Esophagus mucosa (tissue), 1 donor: ENCODE results near the gene CCSAP. TPM values are rescaled to one million over a fixed set of nuclear protein-coding genes. Genes with fewer than 3 reads are reported as not detected.
"Not testable (repeated sequence)": the region's sequence is repeated elsewhere in the genome, so short reads cannot be mapped to it uniquely, and the experiment has no call there.

Source experiments
- ATAC-seq: fragments of 200-7000 bp; cut with Tn5 transposase; one replicate; pipeline ENCODE4 v1.9.1; 2020
- total RNA-seq: library from RNA; stranded (reverse); gene quantifications from one replicate; pipeline ENCODE4 v1.2.4, GENCODE V29; 2023
- donor health status: DM: yes; HTN: yes; CAD: no.

CCSAP gene
- total RNA-seq, 1 donor from 2014 or later, result 3.0 TPM

DNA sequence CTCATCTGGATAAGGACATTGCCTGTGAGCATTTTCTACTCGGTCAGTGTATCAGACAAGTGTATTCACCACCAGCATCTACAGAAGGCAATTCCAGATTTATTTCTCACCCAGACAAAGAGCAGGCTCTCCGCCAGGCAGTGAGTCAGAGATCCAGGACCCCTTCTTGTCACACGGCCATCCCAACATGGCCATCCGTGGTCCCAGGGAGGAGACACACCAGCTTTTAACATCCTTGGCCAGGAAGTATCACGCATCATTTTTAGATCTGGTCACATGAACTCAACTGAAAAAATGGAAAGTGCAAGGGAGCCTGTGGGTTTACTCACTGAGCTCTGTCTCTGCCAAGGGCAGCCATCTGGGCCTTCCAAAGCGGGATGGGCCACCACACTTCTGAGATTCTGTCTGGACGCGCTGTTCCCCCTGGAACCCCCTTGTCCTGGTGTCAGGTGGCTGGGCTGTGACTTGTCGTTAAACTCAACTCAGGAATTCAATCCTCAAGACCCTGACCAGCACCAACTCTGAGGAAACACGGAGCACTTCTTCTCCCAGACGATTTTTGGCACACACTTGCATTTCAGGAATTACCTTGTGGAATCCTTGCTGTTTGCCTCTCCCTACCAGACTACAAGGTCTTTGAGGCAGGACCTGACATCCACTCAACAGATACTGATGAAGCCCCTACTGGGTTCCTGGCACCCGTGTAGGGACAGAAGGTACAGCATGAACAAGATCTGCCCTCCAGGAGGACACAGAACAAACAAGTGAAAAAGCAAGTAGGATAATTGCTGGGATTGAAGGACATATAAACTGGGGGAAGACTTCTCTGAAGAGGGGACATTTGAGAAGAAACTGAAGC is 21.6 kb upstream of the CCSAP start:
- no peak for ATAC-seq

DNA sequence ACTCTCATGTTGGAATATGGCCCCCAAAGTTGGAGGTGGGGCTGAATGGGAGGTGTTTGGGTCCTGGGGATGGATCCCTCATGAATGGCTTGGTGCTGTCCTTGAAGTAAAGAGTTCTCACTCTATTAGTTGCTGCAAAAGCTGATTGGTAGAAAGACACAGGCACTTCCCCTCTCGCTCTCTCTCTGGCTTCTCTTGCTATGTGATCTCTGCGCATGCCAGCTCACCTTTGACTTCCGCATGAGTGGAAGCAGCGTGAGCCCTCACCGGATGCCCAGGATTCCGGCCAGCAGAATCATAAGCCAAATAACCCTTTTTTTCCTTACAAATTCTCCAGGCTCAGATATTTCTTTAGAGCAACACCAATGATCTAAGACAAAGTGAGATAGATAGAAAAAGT is 20.9 kb upstream of the CCSAP start:
- ATAC-seq, result no peak

DNA sequence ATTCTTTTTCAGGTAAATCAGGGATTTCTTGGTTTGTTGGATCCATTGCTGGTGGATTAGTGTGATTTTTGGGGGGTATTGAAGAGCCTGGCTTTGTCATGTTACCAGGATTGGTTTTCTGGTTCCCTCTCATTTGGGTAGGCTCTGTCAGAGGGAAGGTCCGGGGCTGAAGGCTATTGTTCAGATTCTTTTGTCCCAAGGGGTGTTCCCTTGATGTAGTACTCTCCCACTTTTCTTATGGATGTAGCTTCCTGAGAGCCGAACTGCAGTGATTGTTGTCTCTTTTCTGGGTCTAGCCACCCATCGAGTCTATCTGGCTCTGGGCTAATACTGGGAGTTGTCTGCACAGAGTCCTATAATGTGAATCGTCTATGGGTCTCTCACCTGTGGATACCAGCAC is 17.6 kb upstream of the CCSAP start:
- no peak for ATAC-seq

DNA sequence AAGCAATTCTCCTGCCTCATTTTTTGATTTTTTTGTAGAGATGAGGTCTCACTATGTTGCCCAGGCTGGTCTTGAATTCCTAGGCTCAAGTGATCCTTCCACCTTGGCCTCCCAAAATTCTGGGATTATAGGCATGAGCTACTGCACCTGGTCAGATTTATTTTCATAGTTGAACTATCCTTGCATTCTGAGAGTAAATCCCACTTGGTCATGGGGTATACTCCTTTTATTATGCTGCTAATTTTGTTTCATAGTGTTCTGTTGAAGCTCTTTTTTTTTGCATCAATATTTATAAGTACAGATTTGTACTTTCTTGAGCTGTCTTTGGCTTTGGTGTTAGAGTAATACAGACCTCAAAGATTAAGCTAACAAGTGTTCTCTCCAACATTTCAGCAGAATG is 12.8 kb upstream of the CCSAP start:
- ATAC-seq, result no peak

DNA sequence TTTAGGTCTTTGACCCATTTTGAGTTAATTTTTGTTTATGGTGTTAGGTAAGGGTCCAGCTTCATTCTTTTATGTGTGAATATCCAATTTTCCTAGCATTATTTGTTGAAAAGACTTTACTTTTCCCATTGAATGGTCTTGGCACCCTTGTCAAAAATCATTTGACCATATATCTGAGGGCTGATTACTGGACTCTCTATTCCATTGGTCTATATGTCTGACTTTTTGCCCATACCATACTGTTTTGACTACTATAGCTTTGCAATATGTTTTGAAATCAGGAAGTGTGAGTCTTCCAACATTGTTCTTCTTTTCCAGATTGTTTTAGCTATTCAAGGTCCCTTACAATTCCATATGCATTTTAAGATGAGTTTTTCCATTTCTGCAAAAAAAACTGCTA is 11.4 kb upstream of the CCSAP start:
- ATAC-seq, result no peak

DNA sequence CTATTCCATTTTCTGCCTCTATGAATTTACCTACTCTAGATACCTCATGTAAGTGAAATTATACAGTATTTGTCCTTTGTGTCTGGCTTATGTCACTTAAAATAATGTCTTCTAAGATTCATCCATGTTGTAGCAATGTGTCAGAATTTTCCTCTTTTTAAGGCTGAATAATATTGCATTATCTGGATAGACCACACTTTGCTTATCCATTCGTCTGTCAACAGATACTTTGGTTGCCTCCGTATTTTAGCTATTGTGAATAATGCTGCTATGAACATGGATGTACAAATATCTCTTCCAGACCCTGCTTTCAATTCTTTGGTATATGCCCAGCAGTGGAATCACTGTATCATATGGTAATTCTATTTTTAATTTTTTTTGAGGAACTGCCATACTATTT is 10.1 kb upstream of the CCSAP start:
- no peak for ATAC-seq

DNA sequence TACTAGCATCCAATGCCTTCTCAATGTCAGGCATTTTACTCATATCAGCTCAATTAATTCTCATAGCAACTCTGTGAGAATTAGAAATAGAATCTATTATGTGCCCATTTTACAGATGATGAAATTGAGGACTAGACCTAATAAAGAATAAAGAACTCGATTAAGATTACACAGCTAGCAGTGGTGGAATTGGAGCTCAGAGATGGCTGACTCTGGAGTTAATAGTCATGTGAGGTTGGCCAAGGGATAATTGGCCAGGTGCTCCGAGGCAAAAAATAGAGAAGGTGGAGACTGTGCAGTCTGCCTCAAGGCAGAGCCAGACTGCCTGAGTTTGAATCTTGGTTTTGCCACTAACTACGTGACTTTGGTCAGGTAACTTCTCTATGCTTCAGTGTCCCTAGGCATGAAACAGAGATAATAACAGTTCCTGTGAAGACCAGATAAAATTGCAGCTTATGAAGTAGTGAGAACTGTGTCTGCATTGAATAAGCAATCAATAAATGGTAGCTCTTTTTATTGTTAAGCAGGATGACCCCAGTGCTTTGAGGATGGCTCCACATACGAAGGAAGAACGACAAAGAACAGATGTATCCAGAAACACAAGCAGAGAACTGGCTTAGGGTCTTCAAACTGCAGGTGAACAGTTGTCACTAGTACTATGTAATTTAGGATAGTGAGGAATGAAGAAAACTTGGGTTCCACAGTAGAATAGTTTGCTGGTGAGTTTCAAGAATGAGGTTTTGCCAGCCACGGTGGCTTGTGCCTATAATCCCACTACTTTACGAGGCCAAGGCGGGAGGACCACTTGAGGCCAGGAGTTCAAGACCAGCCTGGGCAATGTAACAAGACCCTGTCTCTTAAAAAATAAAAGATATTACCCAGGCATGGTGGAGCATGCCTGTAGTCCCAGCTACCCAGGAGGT is 6.9 kb upstream of the CCSAP start:
- no peak for ATAC-seq

DNA sequence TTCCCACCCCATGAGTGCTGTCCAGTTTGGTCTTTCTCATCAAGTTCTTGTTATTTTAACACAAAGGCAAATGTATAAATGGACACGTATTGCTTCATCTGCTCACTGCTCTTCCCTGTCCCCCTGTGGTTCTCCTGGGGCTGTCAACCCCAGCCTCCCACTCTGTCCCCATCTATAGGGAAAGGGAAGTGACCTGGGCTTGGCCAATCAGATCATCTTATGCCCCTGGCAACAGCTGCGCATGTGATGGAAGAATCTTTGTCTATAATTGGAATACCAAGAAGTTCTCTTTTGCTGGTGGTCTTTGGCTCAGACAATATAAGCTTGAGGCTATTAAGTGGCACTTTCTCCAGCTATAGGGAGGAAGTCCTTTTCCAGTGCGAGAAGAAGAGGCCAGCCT is 4.7 kb upstream of the CCSAP start:
- no peak for ATAC-seq

DNA sequence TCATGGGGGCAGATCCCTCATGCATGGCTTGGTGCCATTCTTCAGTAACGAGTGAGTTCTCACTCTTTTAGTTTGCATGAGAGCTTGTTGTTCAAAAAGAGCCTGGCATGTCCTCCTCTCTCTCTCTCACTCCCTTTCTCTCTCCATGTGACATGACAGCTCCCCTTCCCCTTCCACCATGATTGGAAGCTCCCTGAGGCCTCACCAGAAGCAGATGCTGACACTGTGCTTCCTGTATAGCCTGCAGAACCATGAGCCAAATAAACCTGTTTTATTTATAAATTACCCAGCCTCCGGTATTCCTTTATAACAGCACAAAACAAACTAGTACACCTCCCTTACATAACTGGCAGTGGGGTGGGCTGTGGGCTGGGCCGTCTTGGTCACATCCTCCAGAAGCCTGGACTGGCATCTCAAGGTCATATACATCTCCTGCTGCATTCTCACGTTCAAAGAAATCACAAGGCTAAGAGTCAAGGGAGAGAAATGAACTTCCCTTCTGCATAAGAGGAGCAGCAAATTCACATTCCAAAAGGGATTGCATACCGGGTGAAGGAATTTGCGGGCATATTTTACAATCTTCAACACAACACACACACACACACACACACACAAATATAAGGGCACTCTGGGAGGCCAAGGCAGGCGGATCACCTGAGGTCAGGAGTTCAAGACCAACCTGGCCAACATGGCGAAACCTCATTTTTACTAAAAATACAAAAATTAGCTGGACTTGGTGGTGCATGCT is 2.3 kb upstream of the CCSAP start:
- no peak for ATAC-seq

DNA sequence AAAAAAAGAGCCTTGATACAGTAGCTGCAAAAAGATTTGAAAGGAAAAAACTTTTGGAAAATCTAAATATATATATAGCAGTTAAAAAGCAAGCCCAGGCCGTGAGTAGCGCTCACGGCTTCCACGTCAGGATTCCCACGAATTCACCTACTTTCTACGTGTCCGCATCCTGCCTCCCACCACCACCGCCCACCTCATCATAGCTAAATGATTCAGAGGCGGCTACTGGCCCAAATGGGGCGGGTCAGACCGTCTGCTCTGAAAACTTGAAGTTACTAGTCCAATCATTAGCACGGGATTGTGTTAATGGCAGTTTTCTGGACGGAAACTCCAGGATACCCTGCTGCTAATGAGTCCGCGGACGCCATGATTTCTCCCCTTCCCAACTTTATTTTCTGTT is 1.3 kb upstream of the CCSAP start:
- ATAC-seq, result no peak

DNA sequence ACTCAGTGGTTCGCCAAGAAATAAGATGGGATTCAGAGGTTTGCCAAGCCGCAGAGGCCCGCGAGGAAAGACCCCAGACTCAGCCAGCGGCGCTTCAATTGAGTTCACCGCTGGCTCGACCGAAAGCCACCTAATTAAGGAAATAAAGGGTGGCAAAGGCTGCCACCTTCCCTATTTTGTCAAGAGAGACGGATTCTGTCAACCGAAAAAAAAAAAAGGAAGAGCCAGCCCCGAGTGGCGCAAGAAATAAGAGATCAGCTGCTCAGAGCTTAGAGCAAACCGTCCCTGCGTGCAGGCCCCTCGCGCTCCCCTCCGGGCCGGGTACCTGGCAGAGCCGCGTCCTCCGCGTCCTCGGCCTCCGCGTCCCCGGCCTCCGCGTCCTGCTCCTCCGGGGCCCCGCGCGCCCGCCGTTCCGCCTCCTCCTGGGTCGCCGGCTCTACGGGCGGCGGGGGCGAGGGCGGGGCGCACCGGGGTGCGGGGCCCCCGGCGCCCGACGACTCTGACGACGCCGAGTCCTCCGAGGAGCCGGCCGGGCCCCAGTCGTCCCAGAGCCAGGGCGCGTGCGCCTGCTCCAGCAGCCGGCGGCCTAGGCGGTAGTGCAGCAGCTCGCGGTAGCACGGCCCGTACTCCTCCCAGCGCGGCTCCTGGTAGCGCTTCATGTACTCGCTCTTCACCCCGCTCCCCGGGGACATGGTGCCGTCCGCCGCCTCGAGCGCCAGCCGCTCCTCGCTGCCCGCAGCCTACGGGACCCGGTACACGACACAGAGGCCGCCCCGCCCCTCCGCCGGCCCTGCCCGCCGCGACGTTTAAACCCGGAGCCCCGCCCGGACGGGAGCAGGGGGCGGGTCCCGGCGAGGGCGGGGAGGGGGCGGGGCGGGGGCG is 832 bp downstream of the CCSAP start:
- peak; percentile 97 for ATAC-seq

DNA sequence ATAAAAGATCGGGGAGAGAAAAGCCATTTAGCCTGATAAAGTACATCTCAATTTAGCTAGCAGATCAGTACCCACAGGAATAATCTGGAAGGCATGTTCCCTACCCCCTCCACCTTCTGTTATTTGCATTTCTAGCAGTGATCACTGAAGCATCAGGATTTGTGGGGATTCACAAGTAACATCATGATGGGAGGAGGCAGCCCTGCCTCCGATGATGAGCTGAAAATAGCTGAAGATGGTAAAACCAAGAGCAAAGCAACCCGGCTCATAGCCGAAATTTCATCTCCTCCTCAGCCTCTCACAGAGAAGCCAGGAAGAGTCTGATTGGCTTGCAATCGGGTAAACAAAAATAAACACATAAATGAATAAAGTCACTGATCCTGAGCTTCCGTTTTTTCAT is 2.4 kb downstream of the CCSAP start:
- ATAC-seq, result no peak

DNA sequence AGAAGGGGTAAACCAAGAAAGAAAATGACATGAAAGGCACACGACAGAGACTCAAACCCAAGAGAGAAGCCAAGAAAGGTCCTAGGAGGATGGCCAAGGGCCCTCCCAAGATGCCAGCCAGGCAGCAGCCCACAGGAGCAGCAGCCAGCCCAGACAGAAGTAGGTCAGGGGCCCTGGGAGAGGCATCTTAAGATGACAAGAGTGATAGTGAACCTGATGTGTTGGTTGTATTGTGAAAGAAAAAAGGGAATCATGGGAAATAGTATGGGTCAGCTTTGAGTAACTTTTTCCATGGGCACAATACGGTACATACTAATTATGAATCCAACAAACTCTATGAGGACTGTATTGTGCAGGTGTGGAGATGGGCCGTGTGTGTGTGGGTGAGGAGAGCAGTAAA is 3.3 kb downstream of the CCSAP start:
- no peak for ATAC-seq

DNA sequence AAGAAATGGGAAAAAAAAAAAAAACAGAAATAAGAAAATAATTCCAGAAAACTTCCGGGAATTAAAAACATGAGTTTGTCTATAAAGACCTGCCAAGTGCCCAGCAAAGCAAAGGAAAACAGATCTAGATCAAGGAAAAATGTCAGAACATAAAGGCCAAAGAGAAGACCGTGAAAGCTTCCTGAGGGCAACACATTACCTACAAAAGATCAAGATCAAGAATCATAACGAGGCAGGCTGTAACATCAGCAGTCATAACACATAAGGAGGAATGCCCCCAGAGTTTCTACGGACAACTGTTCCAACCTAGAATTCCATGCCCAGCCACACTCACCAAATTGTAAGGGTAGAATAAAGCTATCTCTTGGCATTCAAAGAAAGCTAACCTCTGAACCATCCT is 3.8 kb downstream of the CCSAP start:
- no peak for ATAC-seq

DNA sequence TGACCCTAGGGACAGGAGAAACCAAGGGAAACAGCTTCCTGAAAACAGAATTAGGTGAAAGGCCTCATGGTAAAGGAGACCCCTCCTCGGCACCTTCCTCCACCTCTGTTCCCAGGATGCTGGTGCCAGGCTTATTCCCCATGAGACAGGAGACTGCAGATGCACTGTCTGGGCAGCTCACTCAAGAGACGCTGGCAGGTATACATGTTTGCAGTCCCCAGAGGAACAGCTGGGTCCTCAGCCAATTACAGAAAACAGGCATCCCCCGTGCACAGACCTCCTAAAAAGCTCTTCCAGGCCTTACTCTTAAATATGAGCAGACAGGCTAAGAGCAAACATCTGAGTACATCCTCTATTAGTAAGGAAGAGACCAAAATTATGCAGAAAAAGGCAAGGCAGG is 6.5 kb downstream of the CCSAP start:
- ATAC-seq, result no peak

DNA sequence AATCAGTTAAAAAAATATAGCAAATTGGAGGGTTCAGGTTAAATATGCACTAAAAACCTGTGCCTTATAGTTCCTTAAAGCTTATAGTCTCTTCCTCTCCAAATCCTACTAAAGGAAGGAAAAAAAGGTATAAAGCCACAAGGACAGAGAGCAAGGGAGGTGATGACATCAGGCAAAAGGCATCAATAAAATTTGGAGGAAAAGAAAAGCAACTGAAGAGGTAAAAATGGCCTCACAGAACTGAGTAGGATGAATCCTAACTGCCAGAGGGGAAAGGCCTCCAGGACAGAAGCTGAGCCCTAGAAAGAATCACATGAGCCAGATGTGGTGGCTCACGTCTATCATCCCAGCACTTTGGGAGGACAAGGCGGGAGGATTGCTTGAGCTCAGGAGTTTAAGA is 8.1 kb downstream of the CCSAP start:
- no peak for ATAC-seq

DNA sequence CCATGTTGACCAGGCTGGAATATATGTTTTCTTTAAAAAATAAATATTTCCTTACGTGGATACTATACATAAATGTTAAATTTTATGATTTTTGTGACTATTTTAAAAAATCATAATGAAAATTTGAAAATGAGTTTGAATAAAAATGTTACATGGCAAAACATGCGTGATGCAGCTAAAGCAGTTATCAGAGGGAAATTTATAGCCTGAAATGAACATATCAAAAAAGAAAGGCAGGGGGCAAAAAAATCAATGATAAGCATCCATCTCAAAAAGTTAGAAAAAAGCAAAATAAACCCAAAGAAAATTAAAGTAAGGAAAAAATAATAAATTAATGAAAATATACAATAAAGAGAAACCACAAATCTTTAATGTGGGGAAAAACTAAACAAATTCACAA is 8.6 kb downstream of the CCSAP start:
- ATAC-seq, result no peak

DNA sequence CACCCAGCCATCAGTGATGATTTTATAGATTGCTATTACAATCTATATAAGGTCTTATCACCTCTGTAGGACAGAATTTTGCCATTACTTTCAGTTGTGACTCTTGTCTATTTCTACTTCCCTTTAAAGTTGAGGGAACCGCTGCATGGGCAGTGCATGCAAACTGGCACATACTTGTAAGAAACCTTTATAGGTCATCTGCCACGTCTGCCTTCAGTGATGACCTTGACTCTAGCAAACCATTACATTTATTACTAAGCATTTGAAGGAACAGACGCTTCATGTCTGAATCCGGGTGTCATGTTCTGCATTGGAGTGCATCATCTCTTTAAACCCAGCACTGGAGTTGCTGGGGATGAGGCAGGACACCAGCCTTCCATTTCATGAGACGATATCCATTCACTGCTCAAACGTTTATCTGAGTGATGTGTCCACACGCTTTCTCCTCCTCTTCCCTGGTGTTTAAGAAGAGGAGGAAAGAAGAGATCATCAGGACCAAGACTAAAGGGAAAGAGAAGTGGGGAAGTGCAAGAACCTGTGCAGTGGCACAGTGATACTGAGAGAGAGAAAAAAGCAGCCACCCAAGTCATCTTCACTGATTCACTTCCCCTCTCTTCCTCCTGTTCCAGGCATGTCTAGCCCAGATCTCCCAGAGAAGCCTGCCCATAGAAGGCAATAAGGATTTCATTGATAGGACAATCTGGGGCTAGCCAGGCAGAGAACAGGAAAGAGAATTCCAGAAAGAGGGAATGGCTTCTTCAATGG is 14.1 kb downstream of the CCSAP start:
- no peak for ATAC-seq

DNA sequence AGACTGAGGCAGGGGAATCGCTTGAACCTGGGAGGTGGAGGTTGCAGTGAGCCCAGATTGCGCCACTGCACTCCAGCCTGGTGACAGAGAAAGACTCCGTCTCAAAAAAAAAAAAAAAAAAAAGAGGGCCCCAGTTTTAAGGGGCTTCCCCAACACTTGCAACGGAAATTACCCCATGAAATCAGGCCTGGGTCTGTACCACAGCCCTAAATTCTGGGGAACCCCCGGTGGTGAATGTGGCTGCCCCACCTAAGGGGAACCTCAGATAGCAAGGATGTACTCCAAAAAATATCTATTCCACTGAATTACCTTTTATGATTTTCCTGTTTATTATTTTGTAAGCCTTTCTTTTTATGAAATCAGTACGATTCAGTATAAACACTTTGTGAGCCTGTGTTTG is 15.1 kb downstream of the CCSAP start:
- not testable (repeated sequence) for ATAC-seq

DNA sequence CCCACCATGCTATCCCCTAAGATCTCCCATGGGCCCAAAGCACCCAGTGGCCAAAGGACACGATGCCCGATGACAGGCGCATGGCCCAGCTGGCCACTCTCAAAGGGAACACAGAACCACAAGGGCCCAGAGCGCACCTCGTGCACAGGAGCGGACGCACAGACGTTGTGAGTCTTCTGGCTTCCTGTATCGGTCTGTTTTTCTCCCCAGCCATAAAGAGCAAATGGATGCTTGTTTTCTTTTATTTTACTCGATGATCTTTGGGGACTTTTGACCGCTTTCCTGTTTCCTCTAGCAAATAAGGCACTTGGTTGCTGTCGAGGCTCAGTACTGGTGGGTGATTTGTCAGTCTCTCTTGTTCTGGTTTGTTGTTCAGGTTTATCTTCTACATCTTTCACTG is 16.2 kb downstream of the CCSAP start:
- ATAC-seq, result no peak

DNA sequence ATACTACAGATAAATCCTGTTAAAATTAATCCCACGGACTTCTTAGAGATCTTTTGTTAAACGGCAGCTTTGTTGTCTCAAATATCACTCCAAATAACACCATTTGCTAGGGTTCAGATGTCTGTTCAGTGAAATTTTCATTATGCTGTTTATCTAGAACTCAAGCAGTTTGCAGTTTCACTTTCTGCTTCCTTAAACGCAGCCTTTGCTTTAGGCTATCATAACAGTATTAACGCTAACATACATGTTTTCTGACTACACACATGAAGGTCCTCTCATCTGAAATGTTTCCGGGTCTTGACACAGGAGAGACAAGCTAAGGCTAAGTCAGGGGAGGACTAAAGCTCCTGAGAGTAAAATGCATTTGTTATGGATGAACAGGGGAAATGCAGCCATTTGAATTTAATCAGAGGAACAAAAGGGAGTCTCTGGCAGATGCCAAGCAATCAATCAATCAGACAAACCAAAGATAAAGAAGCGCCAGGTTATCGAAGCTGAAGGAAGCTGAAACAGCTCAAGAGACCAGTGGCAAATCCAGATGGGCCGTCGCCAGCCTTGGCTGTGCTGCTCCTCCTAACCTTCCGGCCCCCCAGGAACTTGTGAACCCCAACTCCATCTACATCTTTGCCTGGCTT is 16.9 kb downstream of the CCSAP start:
- ATAC-seq, result no peak
